Measurements from ENCODE around the gene MYB.

MYB gene

GRCh38 chr6:135260612-135261011 is 79.5 kb downstream of the MYB start:
- no peak overlapping the region for H3K4me3 ChIP-seq
- H3K27ac ChIP-seq, result no peak overlapping the region
- H3K27me3 ChIP-seq, result no peaks in the 10 kb centered on the region
- H3K36me3 ChIP-seq, result no peaks in the 10 kb centered on the region
- no peak for DNase-seq
- intact Hi-C loops (cut with DNase I; ENCODE audit: low total_unique reads), result no loop called here
- no peaks in the 10 kb centered on the region for H3K4me1 ChIP-seq
- TF ChIP-seq, protein P1, sequence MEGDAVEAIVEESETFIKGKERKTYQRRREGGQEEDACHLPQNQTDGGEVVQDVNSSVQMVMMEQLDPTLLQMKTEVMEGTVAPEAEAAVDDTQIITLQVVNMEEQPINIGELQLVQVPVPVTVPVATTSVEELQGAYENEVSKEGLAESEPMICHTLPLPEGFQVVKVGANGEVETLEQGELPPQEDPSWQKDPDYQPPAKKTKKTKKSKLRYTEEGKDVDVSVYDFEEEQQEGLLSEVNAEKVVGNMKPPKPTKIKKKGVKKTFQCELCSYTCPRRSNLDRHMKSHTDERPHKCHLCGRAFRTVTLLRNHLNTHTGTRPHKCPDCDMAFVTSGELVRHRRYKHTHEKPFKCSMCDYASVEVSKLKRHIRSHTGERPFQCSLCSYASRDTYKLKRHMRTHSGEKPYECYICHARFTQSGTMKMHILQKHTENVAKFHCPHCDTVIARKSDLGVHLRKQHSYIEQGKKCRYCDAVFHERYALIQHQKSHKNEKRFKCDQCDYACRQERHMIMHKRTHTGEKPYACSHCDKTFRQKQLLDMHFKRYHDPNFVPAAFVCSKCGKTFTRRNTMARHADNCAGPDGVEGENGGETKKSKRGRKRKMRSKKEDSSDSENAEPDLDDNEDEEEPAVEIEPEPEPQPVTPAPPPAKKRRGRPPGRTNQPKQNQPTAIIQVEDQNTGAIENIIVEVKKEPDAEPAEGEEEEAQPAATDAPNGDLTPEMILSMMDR (IDR thresholded peaks at IDR 0.05), result no peak
- H3K9me3 ChIP-seq, result no peaks in the 10 kb centered on the region

DNA sequence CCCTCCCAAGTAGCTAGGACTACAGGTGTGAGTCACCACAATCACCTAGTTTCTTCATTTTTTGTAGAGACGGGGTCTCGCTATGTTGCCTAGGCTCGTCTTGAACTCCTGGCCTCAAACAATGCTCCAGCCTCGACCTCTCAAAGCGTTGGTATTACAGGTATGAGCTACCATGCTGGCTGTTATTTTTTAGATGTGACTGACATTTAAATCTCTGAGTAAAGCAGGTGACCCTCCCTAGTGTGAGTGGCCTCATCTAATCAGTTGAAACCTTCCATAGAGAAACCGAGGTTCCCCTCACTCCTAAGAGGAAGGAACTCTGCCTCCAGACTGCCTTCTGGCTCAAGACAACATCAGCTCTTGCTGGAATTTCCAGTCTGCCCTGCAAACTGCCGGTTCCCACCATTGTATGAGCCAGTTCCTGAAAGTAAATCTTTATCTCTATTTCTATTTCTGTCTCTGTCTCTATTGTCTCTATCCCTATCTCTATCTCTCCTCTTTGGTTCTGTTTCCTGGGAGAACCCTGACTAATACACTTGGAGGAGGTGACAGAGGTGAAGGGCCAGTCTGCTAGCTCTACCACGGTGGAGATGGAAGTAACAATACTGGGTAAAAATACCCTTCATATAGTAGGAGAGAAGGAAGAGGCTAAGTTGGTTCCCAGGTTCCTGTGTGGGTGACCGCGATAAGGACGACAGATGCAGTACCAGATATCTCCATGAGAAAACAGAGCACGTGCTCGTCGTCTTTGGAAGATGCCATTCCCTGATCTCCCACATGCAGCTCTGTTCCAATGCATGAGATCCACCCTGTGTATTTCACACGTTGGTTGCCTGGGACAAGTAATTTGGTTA is 81.0 kb downstream of the MYB start:
- no peaks in the 10 kb centered on the region for H3K4me1 ChIP-seq
- H3K9me3 ChIP-seq, result no peaks in the 10 kb centered on the region
- H3K36me3 ChIP-seq, result no peaks in the 10 kb centered on the region
- TF ChIP-seq, protein P1 (IDR thresholded peaks at IDR 0.05), result no peak
- no peak for DNase-seq
- H3K4me3 ChIP-seq, result no peak overlapping the region
- no peaks in the 10 kb centered on the region for H3K27me3 ChIP-seq
- no peak overlapping the region for H3K27ac ChIP-seq
- intact Hi-C loops (cut with DNase I; ENCODE audit: low total_unique reads), result no loop called here

- H3K4me3 ChIP-seq, result no peak overlapping the region
- intact Hi-C loops (cut with DNase I; ENCODE audit: low total_unique reads), result no loop called here
- H3K4me1 ChIP-seq, result no peaks in the 10 kb centered on the region
- no peak overlapping the region for H3K27ac ChIP-seq
- H3K27me3 ChIP-seq, result no peaks in the 10 kb centered on the region
- no peak for DNase-seq
- no peaks in the 10 kb centered on the region for H3K9me3 ChIP-seq
- TF ChIP-seq, protein P1 (IDR thresholded peaks at IDR 0.05), result no peak
- no peaks in the 10 kb centered on the region for H3K36me3 ChIP-seq
Measured at GRCh38 chr6:135265278-135265677, 84.2 kb downstream of the MYB start.

DNA sequence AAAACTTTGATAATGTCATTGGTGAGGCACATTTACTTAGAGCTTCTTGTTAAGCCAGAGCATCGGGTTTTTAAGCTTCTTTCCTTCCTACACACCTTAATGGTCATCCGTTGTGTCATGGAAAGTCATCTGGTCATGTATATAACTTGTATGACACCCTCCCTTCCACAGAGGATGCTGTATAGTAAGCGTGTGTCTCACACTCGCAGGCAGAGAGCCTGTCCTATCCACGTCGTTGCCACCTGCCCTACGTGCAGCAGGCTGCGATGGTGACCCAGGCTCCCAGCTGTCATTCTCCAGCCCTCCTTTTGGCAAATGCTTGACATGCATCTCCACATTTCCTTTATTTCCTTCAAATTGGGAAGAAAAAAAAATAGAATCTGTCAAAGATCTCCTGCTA is 85.6 kb downstream of the MYB start:
- H3K27ac ChIP-seq, result no peak overlapping the region

DNA sequence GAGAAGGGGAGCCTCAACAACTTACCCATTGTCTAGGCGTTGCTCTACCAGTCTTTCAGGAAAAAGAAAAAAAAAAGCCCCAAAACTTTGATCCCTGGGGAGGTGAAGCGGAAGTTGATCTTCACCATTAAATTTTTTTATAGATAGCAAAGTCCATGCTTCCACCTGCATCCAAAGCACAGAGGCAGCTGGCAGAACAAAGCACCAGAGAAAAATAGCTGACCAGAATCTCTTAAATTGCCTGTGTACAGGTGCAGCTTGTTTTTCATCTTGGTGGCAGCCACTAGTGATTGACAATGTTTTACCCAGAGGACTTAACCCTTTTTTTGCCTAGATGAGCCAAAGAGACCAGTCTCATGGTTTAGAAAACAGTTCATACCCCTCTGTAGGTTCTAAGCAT is 86.0 kb downstream of the MYB start:
- Histone ChIP-seq H3K4me1 (no peaks in the 10 kb centered on the region), H3K36me3 (no peaks in the 10 kb centered on the region), H3K27me3 (no peaks in the 10 kb centered on the region), H3K27ac (no peak overlapping the region), H3K9me3 (no peaks in the 10 kb centered on the region), H3K4me3 (no peak overlapping the region)
- intact Hi-C loops (cut with DNase I; ENCODE audit: low total_unique reads), result no loop called here
- DNase-seq, result no peak
- TF ChIP-seq, protein P1 (IDR thresholded peaks at IDR 0.05), result no peak

More for the DNA sequence above, 85.6 kb downstream of the MYB start:
- no peak for DNase-seq
- intact Hi-C loops (cut with DNase I; ENCODE audit: low total_unique reads), result no loop called here
- Histone ChIP-seq H3K4me3 (no peak overlapping the region), H3K36me3 (no peaks in the 10 kb centered on the region), H3K4me1 (no peaks in the 10 kb centered on the region), H3K9me3 (no peaks in the 10 kb centered on the region), H3K27me3 (no peaks in the 10 kb centered on the region)
- TF ChIP-seq, protein P1 (IDR thresholded peaks at IDR 0.05), result no peak
